ENCODE results near the gene NAA15.
A peak's percentile ranks its signal among the peaks of the same experiment; 100 is the strongest.
"Not testable (repeated sequence)": the region's sequence is repeated elsewhere in the genome, so short reads cannot be mapped to it uniquely, and the experiment has no call there.

The NAA15 gene

GRCh38 chr4:139455126-139455538 lies 153.8 kb downstream of the NAA15 start:
- Mint-ChIP-seq H3K27ac (no peak overlapping the region), H3K9me3 (no peaks in the 10 kb centered on the region), H3K27me3 (no peaks in the 10 kb centered on the region), H3K36me3 (peaks cover 5 to 13% of the 10 kb centered on the region in 2 donors), H3K4me1 (peaks cover 33 to 62% of the 10 kb centered on the region in 2 donors), H3K4me3 (peak overlapping the region; percentile 92 to 98)
- no peak for ATAC-seq (replicated peaks)
- no peak for DNase-seq

GRCh38 chr4:139457318-139457717 lies 156.0 kb downstream of the NAA15 start:
- H3K27ac Mint-ChIP-seq: no peak overlapping the region
- peaks cover 7 to 21% of the 10 kb centered on the region in 2 donors for H3K36me3 Mint-ChIP-seq
- no peak overlapping the region for H3K4me3 Mint-ChIP-seq
- no peak for ATAC-seq (replicated peaks)
- peaks cover 35 to 71% of the 10 kb centered on the region in 2 donors for H3K4me1 Mint-ChIP-seq
- no peak for DNase-seq
- H3K27me3 Mint-ChIP-seq: no peaks in the 10 kb centered on the region
- no peaks in the 10 kb centered on the region for H3K9me3 Mint-ChIP-seq

- Mint-ChIP-seq H3K36me3 (peaks cover 8 to 25% of the 10 kb centered on the region in 2 donors), H3K4me3 (no peak overlapping the region), H3K9me3 (no peaks in the 10 kb centered on the region), H3K27me3 (no peaks in the 10 kb centered on the region), H3K4me1 (peaks cover 31 to 67% of the 10 kb centered on the region in 2 donors), H3K27ac (no peak overlapping the region)
- DNase-seq (no peak), ATAC-seq (replicated peaks) (no peak)
Measured at GRCh38 chr4:139458543-139458942, 157.2 kb downstream of the NAA15 start.

GRCh38 chr4:139458999-139459398 lies 157.7 kb downstream of the NAA15 start:
- Mint-ChIP-seq H3K36me3 (peaks cover 13 to 30% of the 10 kb centered on the region in 2 donors), H3K9me3 (no peaks in the 10 kb centered on the region), H3K27ac (no peak overlapping the region), H3K4me3 (no peak overlapping the region), H3K27me3 (no peaks in the 10 kb centered on the region), H3K4me1 (peaks cover 31 to 71% of the 10 kb centered on the region in 2 donors)
- ATAC-seq (replicated peaks) (no peak), DNase-seq (no peak)

- Mint-ChIP-seq H3K4me1 (peaks cover 29 to 64% of the 10 kb centered on the region in 2 donors), H3K4me3 (no peak overlapping the region), H3K27me3 (no peaks in the 10 kb centered on the region), H3K9me3 (no peaks in the 10 kb centered on the region), H3K27ac (no peak overlapping the region), H3K36me3 (peaks cover 19 to 32% of the 10 kb centered on the region in 2 donors)
- ATAC-seq (replicated peaks) (no peak), DNase-seq (no peak)
Measured at GRCh38 chr4:139460565-139460964, 159.3 kb downstream of the NAA15 start.

GRCh38 chr4:139461022-139461628 lies 159.8 kb downstream of the NAA15 start:
- H3K4me1 Mint-ChIP-seq: peaks cover 25 to 61% of the 10 kb centered on the region in 2 donors
- no peaks in the 10 kb centered on the region for H3K27me3 Mint-ChIP-seq
- ATAC-seq (replicated peaks) (no peak), DNase-seq (no peak)
- H3K36me3 Mint-ChIP-seq: peaks cover 19 to 32% of the 10 kb centered on the region in 2 donors
- no peak overlapping the region for H3K27ac Mint-ChIP-seq
- H3K9me3 Mint-ChIP-seq: no peaks in the 10 kb centered on the region
- H3K4me3 Mint-ChIP-seq: no peak overlapping the region

- Mint-ChIP-seq H3K4me1 (peaks cover 13 to 40% of the 10 kb centered on the region in 2 donors), H3K36me3 (peaks cover 31 to 46% of the 10 kb centered on the region in 2 donors)
- H3K27ac Mint-ChIP-seq; H3K4me3 Mint-ChIP-seq; H3K27me3 Mint-ChIP-seq; H3K9me3 Mint-ChIP-seq; DNase-seq; ATAC-seq (replicated peaks): not testable (repeated sequence)
Measured at GRCh38 chr4:139464512-139464911, 163.2 kb downstream of the NAA15 start.

GRCh38 chr4:139465922-139466321 lies 164.6 kb downstream of the NAA15 start:
- Mint-ChIP-seq H3K27ac (no peak overlapping the region), H3K4me3 (no peak overlapping the region), H3K36me3 (peaks cover 32 to 48% of the 10 kb centered on the region in 2 donors), H3K9me3 (peaks cover 9% of the 10 kb centered on the region in 2 donors), H3K4me1 (peaks cover 19 to 44% of the 10 kb centered on the region in 2 donors), H3K27me3 (no peaks in the 10 kb centered on the region)
- DNase-seq (no peak), ATAC-seq (replicated peaks) (no peak)

- Mint-ChIP-seq H3K9me3 (peaks cover 9 to 12% of the 10 kb centered on the region in 2 donors), H3K4me1 (peaks cover 23 to 45% of the 10 kb centered on the region in 2 donors), H3K36me3 (peaks cover 37 to 59% of the 10 kb centered on the region in 2 donors)
- H3K27me3 Mint-ChIP-seq; H3K27ac Mint-ChIP-seq; H3K4me3 Mint-ChIP-seq; DNase-seq; ATAC-seq (replicated peaks): not testable (repeated sequence)
Measured at GRCh38 chr4:139468756-139469155, 167.5 kb downstream of the NAA15 start.

GRCh38 chr4:139469216-139469615 lies 167.9 kb downstream of the NAA15 start:
- ATAC-seq (replicated peaks): no peak
- Mint-ChIP-seq H3K9me3 (peaks cover 9 to 12% of the 10 kb centered on the region in 2 donors), H3K27me3 (no peaks in the 10 kb centered on the region), H3K4me1 (peaks cover 23 to 41% of the 10 kb centered on the region in 2 donors), H3K27ac (no peak overlapping the region), H3K4me3 (no peak overlapping the region), H3K36me3 (peaks cover 33 to 55% of the 10 kb centered on the region in 2 donors)
- DNase-seq: no peak
